ENCODE measurements around the gene REPIN1.

Gene REPIN1

GRCh38 chr7:150412016-150412415, 43.4 kb downstream of the REPIN1 start:
- WGBS (ENCODE audit: extremely low coverage, insufficient coverage, insufficient read length), result no CpG with 5 or more reads among the region's 11 CpGs
- no peak overlapping the region for H4K12ac ChIP-seq (ENCODE audit: low read depth, low read length)
- no peak overlapping the region for H3K4me3 ChIP-seq (ENCODE audit: low read depth, low read length)
- H2AK5ac ChIP-seq (ENCODE audit: low read length), result no peak overlapping the region
- H3K36me3 ChIP-seq (ENCODE audit: control insufficient read depth in 1 of 2, insufficient read depth in 2 of 2, low read length in 2 of 2), result peaks cover 43 to 47% of the 10 kb centered on the region in 2 experiments
- no peak overlapping the region for H3K4ac ChIP-seq (ENCODE audit: low read depth, low read length)
- peaks cover 1% of the 10 kb centered on the region for H3K79me2 ChIP-seq (ENCODE audit: control insufficient read depth, insufficient read depth, low read length, poor library complexity)
- H2BK5ac ChIP-seq (ENCODE audit: low read depth, low read length, poor library complexity), result no peak overlapping the region
- H2AFZ ChIP-seq (ENCODE audit: insufficient read depth, low read length, poor library complexity), result no peak overlapping the region
- H4K91ac ChIP-seq (ENCODE audit: low read depth, low read length), result no peak overlapping the region
- no peak overlapping the region for H3K27ac ChIP-seq (ENCODE audit: low read depth, low read length)
- H3K4me2 ChIP-seq (ENCODE audit: low read length), result no peak overlapping the region
- H3K9ac ChIP-seq (ENCODE audit: low read length), result no peak overlapping the region
- no peak overlapping the region for H3K18ac ChIP-seq (ENCODE audit: low read length)
- H2BK120ac ChIP-seq (ENCODE audit: insufficient read depth, low read length, poor library complexity), result no peak overlapping the region
- peaks cover 16 to 19% of the 10 kb centered on the region in 2 experiments for H3K4me1 ChIP-seq (ENCODE audit: control insufficient read depth in 1 of 2, insufficient read depth in 2 of 2, low read length in 2 of 2)
- H3K14ac ChIP-seq (ENCODE audit: low read length), result no peak overlapping the region
- H3K9me3 ChIP-seq (ENCODE audit: insufficient read depth, low read depth, low read length), result no peaks in the 10 kb centered on the region
- H3K79me1 ChIP-seq (ENCODE audit: low read length), result peaks cover 3% of the 10 kb centered on the region
- no peak overlapping the region for H3K23ac ChIP-seq (ENCODE audit: low read length)
- H4K8ac ChIP-seq (ENCODE audit: low read depth, low read length), result no peak overlapping the region
- no peaks in the 10 kb centered on the region for H3K27me3 ChIP-seq (ENCODE audit: insufficient read depth, low read length)
- no peak overlapping the region for H2BK12ac ChIP-seq (ENCODE audit: low read length)
- no peak for DNase-seq

GRCh38 chr7:150412518-150413488, 44.2 kb downstream of the REPIN1 start:
- Histone ChIP-seq H4K8ac (ENCODE audit: low read depth, low read length) (no peak overlapping the region), H4K12ac (ENCODE audit: low read depth, low read length) (no peak overlapping the region), H3K4ac (ENCODE audit: low read depth, low read length) (no peak overlapping the region), H3K4me2 (ENCODE audit: low read length) (no peak overlapping the region), H3K23ac (ENCODE audit: low read length) (no peak overlapping the region), H2BK12ac (ENCODE audit: low read length) (no peak overlapping the region), H3K27ac (ENCODE audit: low read depth, low read length) (no peak overlapping the region), H3K14ac (ENCODE audit: low read length) (no peak overlapping the region), H2BK120ac (ENCODE audit: insufficient read depth, low read length, poor library complexity) (no peak overlapping the region), H3K9ac (ENCODE audit: low read length) (no peak overlapping the region), H2AK5ac (ENCODE audit: low read length) (no peak overlapping the region), H2BK5ac (ENCODE audit: low read depth, low read length, poor library complexity) (no peak overlapping the region), H3K4me3 (ENCODE audit: low read depth, low read length) (no peak overlapping the region), H3K4me1 (ENCODE audit: control insufficient read depth in 1 of 2, insufficient read depth in 2 of 2, low read length in 2 of 2) (peaks cover 16 to 18% of the 10 kb centered on the region in 2 experiments), H3K18ac (ENCODE audit: low read length) (no peak overlapping the region), H3K9me3 (ENCODE audit: insufficient read depth, low read depth, low read length) (no peaks in the 10 kb centered on the region), H3K79me2 (ENCODE audit: control insufficient read depth, insufficient read depth, low read length, poor library complexity) (no peaks in the 10 kb centered on the region), H4K91ac (ENCODE audit: low read depth, low read length) (peak overlapping the region; percentile 2), H3K79me1 (ENCODE audit: low read length) (peaks cover 2% of the 10 kb centered on the region), H2AFZ (ENCODE audit: insufficient read depth, low read length, poor library complexity) (no peak overlapping the region), H3K27me3 (ENCODE audit: insufficient read depth, low read length) (no peaks in the 10 kb centered on the region), H3K36me3 (ENCODE audit: control insufficient read depth in 1 of 2, insufficient read depth in 2 of 2, low read length in 2 of 2) (peaks cover 37 to 44% of the 10 kb centered on the region in 2 experiments)
- DNase-seq, result no peak
- WGBS (ENCODE audit: extremely low coverage, insufficient coverage, insufficient read length), result no CpG with 5 or more reads among the region's 37 CpGs

GRCh38 chr7:150413640-150414081, 45.0 kb downstream of the REPIN1 start:
- H2AK5ac ChIP-seq (ENCODE audit: low read length), result no peak overlapping the region
- H3K36me3 ChIP-seq (ENCODE audit: control insufficient read depth in 1 of 2, insufficient read depth in 2 of 2, low read length in 2 of 2), result peaks cover 29 to 35% of the 10 kb centered on the region in 2 experiments
- no peak overlapping the region for H3K27ac ChIP-seq (ENCODE audit: low read depth, low read length)
- no peak for DNase-seq
- no peak overlapping the region for H3K9ac ChIP-seq (ENCODE audit: low read length)
- H4K8ac ChIP-seq (ENCODE audit: low read depth, low read length), result no peak overlapping the region
- peak overlapping the region; percentile 3 for H3K14ac ChIP-seq (ENCODE audit: low read length)
- H3K18ac ChIP-seq (ENCODE audit: low read length), result no peak overlapping the region
- peak overlapping the region; percentile 2 for H4K91ac ChIP-seq (ENCODE audit: low read depth, low read length)
- no CpG with 5 or more reads among the region's 11 CpGs for WGBS (ENCODE audit: extremely low coverage, insufficient coverage, insufficient read length)
- no peak overlapping the region for H2BK120ac ChIP-seq (ENCODE audit: insufficient read depth, low read length, poor library complexity)
- H3K4me3 ChIP-seq (ENCODE audit: low read depth, low read length), result no peak overlapping the region
- no peak overlapping the region for H4K12ac ChIP-seq (ENCODE audit: low read depth, low read length)
- no peaks in the 10 kb centered on the region for H3K9me3 ChIP-seq (ENCODE audit: insufficient read depth, low read depth, low read length)
- H3K79me2 ChIP-seq (ENCODE audit: control insufficient read depth, insufficient read depth, low read length, poor library complexity), result no peaks in the 10 kb centered on the region
- no peak overlapping the region for H2BK5ac ChIP-seq (ENCODE audit: low read depth, low read length, poor library complexity)
- H2AFZ ChIP-seq (ENCODE audit: insufficient read depth, low read length, poor library complexity), result no peak overlapping the region
- no peak overlapping the region for H2BK12ac ChIP-seq (ENCODE audit: low read length)
- H3K4me1 ChIP-seq (ENCODE audit: control insufficient read depth in 1 of 2, insufficient read depth in 2 of 2, low read length in 2 of 2), result peaks cover 16 to 18% of the 10 kb centered on the region in 2 experiments
- H3K27me3 ChIP-seq (ENCODE audit: insufficient read depth, low read length), result no peaks in the 10 kb centered on the region
- H3K23ac ChIP-seq (ENCODE audit: low read length), result no peak overlapping the region
- no peak overlapping the region for H3K4me2 ChIP-seq (ENCODE audit: low read length)
- peaks cover 2% of the 10 kb centered on the region for H3K79me1 ChIP-seq (ENCODE audit: low read length)
- H3K4ac ChIP-seq (ENCODE audit: low read depth, low read length), result no peak overlapping the region

- DNase-seq, result no peak
- peaks cover 16% of the 10 kb centered on the region in 2 experiments for H3K4me1 ChIP-seq (ENCODE audit: control insufficient read depth in 1 of 2, insufficient read depth in 2 of 2, low read length in 2 of 2)
- H3K4me3 ChIP-seq (ENCODE audit: low read depth, low read length), result no peak overlapping the region
- H3K79me1 ChIP-seq (ENCODE audit: low read length), result peaks cover 2% of the 10 kb centered on the region
- peaks cover 17 to 18% of the 10 kb centered on the region in 2 experiments for H3K36me3 ChIP-seq (ENCODE audit: control insufficient read depth in 1 of 2, insufficient read depth in 2 of 2, low read length in 2 of 2)
- H3K27ac ChIP-seq (ENCODE audit: low read depth, low read length), result no peak overlapping the region
- no peak overlapping the region for H3K4ac ChIP-seq (ENCODE audit: low read depth, low read length)
- no peak overlapping the region for H3K18ac ChIP-seq (ENCODE audit: low read length)
- no peak overlapping the region for H3K23ac ChIP-seq (ENCODE audit: low read length)
- H2AFZ ChIP-seq (ENCODE audit: insufficient read depth, low read length, poor library complexity), result no peak overlapping the region
- H2BK120ac ChIP-seq (ENCODE audit: insufficient read depth, low read length, poor library complexity), result no peak overlapping the region
- peak overlapping the region; percentile 62 for H3K14ac ChIP-seq (ENCODE audit: low read length)
- no peak overlapping the region for H4K12ac ChIP-seq (ENCODE audit: low read depth, low read length)
- no peak overlapping the region for H3K9ac ChIP-seq (ENCODE audit: low read length)
- H2AK5ac ChIP-seq (ENCODE audit: low read length), result peak overlapping the region; percentile 21
- H3K79me2 ChIP-seq (ENCODE audit: control insufficient read depth, insufficient read depth, low read length, poor library complexity), result no peaks in the 10 kb centered on the region
- no peak overlapping the region for H4K8ac ChIP-seq (ENCODE audit: low read depth, low read length)
- H2BK12ac ChIP-seq (ENCODE audit: low read length), result peak overlapping the region; percentile 55
- no peak overlapping the region for H3K4me2 ChIP-seq (ENCODE audit: low read length)
- no peak overlapping the region for H2BK5ac ChIP-seq (ENCODE audit: low read depth, low read length, poor library complexity)
- no peaks in the 10 kb centered on the region for H3K9me3 ChIP-seq (ENCODE audit: insufficient read depth, low read depth, low read length)
- H3K27me3 ChIP-seq (ENCODE audit: insufficient read depth, low read length), result no peaks in the 10 kb centered on the region
- WGBS (ENCODE audit: extremely low coverage, insufficient coverage, insufficient read length), result no CpG with 5 or more reads among the region's 19 CpGs
- H4K91ac ChIP-seq (ENCODE audit: low read depth, low read length), result no peak overlapping the region
Observed at GRCh38 chr7:150415161-150416153, 46.8 kb downstream of the REPIN1 start.
